NCI-H1436 (cell line): ENCODE results near the gene KCNQ1.

Experiments used
- DNase-seq: peaks from one replicate; lab custom pipeline; 2025; lab: John Stamatoyannopoulos, UW

Gene KCNQ1

DNA sequence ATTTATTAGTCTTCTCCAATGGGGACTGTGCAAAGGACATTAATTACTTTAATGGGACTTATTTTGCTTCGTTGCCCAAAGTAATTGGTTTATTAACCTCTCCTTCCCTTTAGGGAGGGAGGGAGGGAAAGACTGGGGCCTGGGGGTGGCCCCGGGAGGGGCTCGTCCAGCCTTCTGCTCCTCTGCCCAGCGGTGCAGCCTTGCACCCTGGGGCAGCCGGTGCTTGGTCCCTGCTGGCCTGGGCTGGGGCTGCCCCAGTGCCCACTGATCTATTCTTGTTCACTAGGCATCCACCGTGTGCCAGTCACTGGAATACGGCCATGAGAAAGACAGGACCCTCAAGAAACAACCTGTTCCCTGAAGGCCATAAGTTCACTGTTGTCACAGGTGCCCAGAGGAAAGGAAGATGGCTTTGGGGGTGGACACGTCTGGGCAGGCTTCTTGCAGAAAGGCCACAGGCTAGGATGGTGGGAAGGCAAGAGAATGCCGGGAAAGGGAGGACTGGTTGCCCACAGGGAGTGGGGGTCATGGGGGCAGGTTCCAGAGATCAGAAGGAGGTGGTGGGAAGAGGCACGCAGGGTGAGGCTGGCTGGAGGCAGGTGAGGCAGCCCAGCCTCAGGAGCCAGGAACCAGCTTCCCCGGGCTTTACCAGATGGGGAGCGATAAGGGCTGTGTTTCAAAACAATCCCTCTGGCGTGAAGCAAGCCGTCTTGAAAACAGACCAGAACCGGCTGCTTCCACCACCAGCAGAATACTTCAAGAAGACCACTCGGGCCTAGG lies 302.6 kb downstream of the KCNQ1 start:
- DNase-seq = no peak

DNA sequence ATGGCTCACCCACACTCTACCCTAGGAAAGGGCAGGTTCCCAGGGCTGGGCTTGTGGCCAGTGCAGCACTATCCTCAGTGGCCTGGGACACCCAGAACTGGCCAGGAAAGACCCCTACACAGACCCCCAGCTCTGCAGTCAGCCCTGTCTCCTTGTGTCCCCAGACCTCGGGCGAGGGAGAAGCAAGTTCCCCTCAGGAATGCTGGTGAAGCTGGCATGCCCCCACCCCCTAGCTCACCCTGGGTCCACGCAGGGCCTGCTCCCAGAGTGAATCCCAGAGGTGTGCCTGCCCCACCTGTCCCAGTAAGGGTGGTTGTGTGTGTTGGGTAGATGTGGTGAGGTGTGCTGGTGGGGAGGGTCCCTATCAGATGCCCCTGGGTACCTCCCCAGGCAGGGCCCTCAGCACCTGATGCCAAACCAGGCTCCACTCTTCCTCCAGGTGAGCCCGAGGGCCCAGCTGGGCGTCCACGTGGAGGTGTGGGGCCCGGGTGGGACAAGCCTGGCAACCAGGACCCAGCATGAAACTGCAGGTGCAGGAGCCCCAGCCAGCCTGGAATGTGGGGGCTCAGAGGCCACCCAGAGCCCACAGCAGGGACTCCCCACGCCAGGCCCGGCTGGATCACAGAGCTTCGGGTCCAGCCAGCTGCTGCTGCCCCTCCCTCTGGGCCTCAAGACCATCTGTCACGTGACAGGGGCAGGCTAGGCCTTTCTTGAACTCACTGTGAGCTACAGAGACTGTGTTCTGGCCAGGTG lies 303.4 kb downstream of the KCNQ1 start:
- DNase-seq = no peak

GRCh38 chr11:2748814-2749554 lies 304.2 kb downstream of the KCNQ1 start:
- no peak for DNase-seq

- DNase-seq = no peak
These were observed 305.4 kb downstream of the KCNQ1 start for GRCh38 chr11:2750101-2750681.

DNA sequence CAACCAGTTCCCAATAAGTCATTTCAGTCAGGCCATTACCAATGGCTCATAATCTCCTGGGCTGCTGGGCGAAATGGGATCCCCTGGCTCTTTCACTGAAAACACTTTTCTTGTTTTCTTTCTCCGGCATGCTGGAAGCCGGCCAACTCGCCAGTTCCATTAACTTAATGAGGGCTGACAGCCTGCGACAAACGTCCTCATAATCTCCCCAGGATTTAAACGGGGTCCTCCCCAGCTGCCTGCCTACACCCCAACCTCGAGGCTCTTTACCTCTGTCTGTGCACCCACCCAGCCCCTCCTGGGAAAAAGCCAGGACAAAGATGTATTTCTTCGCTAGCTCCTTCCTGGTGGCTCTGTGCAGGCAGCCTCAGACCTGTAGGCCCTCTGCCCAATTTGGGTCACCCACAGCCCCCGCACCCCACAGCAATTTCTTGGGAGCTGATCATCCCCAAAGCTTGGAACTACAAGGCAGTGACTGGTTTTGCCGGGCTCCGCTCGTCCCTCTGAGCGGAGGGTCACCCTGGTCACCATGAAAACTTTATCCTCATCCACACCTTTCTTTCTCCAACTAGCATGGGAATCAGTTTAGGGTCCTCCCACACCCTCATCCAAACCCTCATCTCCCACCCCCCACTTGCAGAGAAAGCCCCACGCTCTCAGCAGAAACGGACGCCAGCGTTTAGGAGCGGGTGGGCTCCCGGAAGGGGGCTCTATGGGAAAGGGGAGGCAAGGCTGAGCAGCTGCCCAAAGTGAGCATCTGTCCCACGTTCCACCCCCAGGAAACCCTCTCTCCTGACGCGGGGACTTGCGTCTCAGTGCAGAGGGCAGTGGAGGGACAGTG lies 306.1 kb downstream of the KCNQ1 start:
- peak; percentile 56 for DNase-seq

DNA sequence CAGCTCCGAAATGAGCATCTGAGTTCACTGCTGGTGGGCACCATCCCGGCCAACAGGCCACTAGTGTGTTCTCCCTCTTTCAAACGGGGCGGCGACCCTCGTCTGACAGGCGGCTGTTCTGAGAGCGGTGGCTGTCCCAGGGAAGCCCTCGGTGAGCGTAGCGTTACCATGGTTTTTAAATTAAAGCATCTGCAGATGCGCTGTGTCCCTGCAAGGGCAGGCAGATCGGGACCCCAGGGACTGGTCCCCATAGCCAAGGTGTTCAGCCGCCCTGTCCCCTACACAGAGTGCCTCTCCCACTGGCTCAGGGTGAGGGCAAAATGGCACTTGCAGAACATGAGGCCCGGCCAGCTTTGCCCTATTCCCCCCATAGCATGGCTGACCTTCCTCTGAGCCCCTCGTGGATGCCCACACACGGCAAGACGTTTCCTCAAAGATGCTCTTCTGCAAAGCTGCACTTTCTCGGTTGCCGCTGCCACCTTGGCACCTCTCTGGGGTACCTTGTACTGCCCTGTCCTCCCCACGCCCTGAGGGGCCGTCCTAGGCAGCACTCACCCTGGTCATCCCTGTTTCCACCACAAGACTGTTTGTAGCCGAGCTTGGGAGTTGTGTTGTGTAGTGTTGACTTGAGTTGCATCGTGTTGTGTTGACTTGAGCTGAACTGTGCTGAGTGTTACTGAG lies 306.9 kb downstream of the KCNQ1 start:
- no peak for DNase-seq

DNA sequence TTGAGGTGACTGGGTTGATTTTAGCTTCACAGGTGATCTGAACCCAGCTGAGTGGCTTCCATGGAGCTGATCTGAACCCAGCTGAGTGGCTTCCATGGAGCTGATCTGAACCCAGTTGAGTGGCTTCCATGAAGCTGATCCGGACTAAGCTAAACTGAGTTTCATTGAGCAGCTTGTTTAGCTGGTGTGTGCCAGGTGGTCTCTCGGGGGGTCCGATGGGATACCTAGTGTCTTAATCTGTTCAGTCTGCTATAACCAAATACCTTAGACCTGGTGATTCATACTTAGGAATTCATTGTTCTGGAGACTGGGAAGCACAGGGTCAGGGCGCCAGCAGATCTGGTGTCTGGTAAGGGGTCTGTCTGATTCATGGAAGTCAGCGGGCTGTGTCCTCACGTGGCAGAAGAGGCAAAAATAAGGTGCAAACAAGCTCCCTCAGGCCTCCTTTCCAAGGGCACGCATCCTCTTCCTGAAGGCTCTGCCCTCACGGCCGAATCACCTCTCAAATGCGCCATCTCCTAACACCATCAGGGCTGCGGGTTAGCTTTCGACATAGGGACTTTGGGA lies 307.5 kb downstream of the KCNQ1 start:
- no peak for DNase-seq

GRCh38 chr11:2752923-2753322 lies 308.1 kb downstream of the KCNQ1 start:
- no peak for DNase-seq

DNA sequence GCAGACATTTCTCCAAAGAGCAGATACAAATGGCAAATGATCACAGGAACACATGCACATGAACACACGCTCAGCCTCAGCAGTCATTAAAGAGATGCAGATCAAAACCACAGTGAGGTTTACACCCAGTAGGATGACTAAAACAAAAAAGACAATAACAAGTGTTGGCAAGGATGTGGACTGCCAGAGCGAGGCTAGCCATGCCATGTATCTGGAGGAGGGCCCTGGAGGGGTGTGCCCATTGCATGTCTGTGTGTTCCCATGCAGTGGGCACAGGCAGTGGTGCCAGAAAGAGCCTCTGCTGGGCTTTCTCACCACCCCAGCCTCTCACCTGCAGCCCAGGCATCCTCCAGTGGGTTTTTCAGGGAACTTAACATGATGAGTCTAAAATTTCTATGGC lies 309.2 kb downstream of the KCNQ1 start:
- DNase-seq = no peak

- no peak for DNase-seq
These were observed 310.3 kb downstream of the KCNQ1 start for GRCh38 chr11:2755071-2755470.

- no peak for DNase-seq
These were observed 313.9 kb downstream of the KCNQ1 start for GRCh38 chr11:2758751-2759150.

GRCh38 chr11:2759228-2760195 lies 314.7 kb downstream of the KCNQ1 start:
- no peak for DNase-seq

- DNase-seq = no peak
These were observed 315.5 kb downstream of the KCNQ1 start for GRCh38 chr11:2760196-2760871.

DNA sequence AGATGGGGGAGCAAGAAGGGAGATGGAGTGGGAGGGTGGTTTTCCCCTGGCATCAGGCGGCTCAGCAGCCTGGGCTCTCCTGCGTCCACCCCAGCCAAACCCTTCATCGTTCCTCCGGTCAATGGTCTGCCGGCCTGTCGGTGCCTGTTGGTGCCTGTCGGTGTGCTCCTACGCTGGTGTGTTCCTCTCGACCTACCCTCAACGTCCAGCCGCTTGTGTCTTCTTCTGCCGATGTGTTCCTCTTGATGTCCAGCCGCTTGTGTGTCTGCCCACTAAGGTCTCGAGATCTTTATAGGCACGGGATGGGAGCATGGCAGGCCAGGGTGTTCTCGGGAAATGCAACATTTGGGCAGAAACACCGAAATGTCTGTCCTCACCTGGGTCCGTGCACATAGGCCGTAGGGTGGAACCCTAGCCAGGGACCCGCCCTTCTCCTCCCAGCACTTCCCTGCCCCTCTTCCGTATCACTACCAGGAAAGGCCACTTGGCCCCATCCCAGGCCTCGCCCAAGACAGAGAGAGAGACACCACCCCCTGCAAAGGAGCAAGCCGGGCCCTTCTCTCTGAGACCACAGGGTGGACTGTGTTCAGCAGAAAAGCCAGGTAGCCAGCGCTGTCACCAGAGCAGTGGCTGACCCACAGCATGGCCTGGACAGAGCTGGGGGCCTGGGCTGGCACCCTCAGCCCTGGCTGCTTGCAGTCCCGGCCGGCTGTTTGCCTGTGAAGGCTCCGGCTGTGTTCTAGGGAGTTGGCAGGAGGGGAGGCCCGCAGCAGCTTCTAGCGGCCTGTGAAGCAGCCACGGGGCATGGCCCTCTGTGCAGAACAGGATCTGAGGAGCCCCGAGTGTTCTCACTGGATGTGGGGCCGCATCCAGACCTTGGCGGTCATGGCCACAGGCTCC lies 316.6 kb downstream of the KCNQ1 start:
- DNase-seq = no peak

GRCh38 chr11:2762031-2762380 lies 317.2 kb downstream of the KCNQ1 start:
- no peak for DNase-seq

GRCh38 chr11:2762451-2762850 lies 317.6 kb downstream of the KCNQ1 start:
- DNase-seq = no peak

- DNase-seq = no peak
These were observed 319.2 kb downstream of the KCNQ1 start for GRCh38 chr11:2763984-2764383.

GRCh38 chr11:2765491-2765890 lies 320.7 kb downstream of the KCNQ1 start:
- no peak for DNase-seq
